A673 (cell line): ENCODE results near the gene NMT1.

Experiments used
- CTCF ChIP-seq: fragments of 300-800, 200-600 bp; sonication (generic); conservative IDR thresholded peaks from 2 replicates; pipeline ENCODE4 v1.5.1; 2017; ENCODE audit warnings: low read depth, mild to moderate bottlenecking, antibody characterized with exemption, low read length, moderate library complexity, mixed read lengths
- EZH2 ChIP-seq: fragments of 200-600 bp; sonication (generic); IDR thresholded peaks from 2 replicates; pipeline ENCODE4 v1.6.1; 2017; ENCODE audit warnings: borderline replicate concordance, low read depth, mild to moderate bottlenecking, mixed read lengths, antibody characterized with exemption, low read length; ENCODE audit not compliant: poor library complexity, severe bottlenecking

GRCh38 chr17:45096926-45097325, 35.8 kb downstream of the NMT1 start:
- TF ChIP-seq EZH2 (no peak), CTCF (no peak)
